Medulla oblongata (tissue), 1 donor: ENCODE measurements around the gene PTPRC.

Experiments
- DNase-seq: peaks from one replicate; pipeline ENCODE4 v3.0.0-alpha.2; 2015; ENCODE audit errors: extremely low spot score

The PTPRC gene

GRCh38 chr1:198761859-198762616 lies 123.2 kb downstream of the PTPRC start:
- DNase-seq: no peak

DNA sequence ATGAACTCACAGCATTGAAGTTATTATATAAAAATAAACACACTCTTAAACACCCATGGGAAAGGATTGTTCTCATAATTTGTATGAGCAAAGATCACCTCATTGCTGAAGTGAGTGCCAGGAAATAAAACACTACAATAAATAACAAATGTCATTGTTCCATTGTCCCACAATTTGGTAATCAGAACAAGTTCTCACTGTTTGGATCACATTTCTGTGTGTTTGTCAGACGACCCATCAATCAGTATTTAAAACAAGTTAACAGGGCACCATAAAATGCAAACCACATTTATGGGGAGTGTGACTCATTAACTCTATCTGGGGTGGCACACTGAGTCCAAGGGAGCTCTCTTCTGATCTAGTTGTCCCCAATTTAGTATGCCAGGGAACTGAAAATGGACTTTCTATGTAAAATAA lies 124.5 kb downstream of the PTPRC start:
- peak; percentile 21 for DNase-seq

DNA sequence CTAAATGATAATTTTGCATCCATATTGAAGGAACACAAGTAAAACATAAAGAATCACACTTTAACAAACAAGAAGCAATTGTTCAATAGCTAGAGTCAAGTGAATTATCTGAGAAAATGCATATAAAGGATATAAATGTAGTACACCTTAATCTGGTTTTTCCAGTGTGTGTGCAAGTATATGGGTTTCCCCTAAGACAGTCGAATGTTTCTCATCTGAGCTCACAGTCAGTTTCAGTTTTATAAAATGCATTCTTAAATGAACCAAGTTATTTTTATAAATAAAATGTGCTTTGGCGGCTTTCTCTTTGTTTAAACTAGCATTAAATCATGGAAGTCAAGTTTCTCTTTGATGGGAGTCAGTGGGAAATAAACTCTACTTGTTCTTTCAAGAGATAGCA lies 125.9 kb downstream of the PTPRC start:
- no peak for DNase-seq

- no peak for DNase-seq
Measured at GRCh38 chr1:198765416-198765815, 126.6 kb downstream of the PTPRC start.

DNA sequence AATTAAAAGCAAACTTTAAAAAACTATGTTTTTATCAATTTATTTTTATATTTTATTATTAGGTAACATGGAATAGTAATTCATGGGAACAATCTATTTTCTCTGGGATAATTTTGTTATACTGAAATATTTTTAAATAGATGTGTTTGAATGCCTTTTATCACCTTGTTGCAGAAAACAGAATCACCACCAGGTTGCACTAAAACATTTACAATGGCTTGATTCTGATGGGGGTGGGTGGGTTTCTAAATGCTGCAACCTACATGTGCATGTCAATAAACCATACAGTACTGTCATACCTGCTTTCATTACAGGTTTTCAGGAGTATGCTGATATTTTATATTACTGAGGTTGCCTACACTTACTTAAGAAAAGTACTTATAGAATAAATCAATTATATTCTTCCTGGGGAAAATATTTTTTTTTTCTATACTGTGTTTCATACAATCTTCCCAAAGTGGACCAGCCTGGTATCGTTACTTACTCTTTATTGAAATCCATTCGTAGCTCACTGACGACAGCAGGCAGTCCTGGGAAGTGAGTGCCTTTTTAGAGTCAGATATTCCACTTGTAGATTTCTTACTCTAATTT lies 132.8 kb downstream of the PTPRC start:
- DNase-seq: peak; percentile 67

- DNase-seq: no peak
Measured at GRCh38 chr1:198772626-198773025, 133.8 kb downstream of the PTPRC start.

DNA sequence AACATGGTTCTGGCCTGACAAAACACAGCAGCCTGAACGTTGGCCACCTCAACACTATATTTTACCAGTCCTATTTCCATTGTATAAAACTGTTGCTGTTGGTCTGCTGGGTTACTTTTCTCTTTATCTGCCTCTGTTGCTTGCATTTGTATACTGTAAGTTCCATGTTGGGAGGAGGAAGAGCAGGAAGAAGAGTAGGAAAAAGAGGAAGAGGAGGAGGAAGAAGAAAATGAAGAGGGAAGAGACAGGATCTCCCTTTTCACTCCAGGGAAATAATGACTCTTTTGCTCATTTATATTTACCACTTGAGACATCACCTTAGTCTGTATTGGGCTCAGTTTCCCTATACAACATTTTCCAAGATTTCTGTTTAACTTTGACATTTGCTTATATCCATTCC lies 134.2 kb downstream of the PTPRC start:
- DNase-seq: no peak

DNA sequence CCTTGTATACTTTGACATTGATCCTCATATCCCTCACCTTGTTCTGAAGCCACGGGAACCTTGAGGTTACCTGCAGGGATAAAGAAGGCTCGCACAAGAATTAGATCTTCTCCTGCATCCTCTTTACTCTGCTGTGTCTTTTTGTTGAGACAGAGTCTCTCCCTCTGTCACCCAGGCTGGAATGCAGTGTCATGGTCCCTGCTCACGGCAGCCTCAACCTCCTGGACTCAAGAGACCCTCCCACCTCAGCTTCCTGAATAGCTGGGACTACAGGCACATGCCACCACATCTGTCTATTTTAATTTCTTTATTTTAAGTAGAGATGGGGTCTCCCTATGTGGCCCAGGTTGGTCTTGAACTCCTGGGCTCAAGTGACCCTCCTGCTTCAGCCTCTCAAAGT lies 134.7 kb downstream of the PTPRC start:
- DNase-seq: no peak

GRCh38 chr1:198774421-198774820 lies 135.6 kb downstream of the PTPRC start:
- no peak for DNase-seq

GRCh38 chr1:198775606-198776005 lies 136.8 kb downstream of the PTPRC start:
- no peak for DNase-seq

DNA sequence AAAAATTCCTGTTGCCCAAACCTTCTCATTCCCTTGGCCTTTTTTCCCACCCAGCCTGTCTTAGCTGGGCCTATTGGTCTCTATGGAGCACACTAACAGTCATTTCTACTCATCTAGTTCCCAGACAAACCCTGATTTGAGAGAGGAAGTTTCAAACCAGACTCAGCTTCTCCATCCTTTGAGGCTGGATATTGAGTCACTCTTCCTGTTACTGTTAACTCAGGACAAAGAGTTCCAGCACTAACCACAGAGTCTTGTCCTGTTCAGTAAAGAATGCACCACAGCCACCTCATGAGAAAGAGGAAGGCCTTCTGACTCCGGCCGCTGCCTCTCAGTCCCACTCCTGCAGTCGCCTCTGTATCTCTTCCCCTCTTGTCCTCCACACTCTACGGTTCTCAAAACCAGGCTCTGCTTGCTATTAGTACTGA lies 137.8 kb downstream of the PTPRC start:
- DNase-seq: peak; percentile 86

DNA sequence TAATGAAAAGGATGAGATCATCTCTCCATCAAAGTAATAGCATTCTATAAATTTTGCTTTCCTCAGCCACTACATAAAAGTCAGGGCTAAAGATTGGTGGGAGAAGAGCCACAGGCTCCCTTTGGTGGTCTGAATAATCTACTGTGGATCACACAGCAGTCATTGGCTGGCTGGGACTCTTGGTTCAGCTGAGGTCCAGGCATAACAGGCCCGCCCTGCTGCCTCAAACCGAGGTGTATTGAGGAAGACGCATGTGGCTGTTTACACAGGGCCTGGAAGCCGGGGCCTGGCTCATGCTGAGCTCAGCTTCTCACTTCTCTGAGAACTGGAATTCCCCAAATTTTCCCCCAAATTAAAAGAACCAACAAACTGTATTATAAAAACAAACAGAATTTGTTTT lies 139.2 kb downstream of the PTPRC start:
- DNase-seq: no peak

GRCh38 chr1:198780376-198780775 lies 141.5 kb downstream of the PTPRC start:
- no peak for DNase-seq

- DNase-seq: peak; percentile 35
Measured at GRCh38 chr1:198788561-198789064, 149.8 kb downstream of the PTPRC start.

DNA sequence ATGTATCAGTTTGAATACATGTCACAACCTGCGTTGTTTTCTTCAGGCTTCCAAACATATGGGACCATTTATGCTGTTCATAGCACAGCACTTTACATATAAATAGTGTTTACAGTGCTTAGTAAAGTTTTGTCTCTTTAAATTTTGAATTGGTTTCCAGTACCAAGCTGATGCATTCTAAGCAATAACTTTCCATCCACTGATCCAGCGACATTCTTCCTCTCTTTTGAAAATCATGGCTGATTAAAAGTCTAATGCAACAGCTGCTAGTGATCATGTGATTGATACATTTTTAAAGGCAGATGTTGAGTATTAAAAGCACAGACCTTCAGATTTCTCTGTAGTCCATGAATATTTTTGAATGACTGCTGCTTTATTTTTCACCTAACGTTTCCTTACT lies 154.9 kb downstream of the PTPRC start:
- DNase-seq: no peak

DNA sequence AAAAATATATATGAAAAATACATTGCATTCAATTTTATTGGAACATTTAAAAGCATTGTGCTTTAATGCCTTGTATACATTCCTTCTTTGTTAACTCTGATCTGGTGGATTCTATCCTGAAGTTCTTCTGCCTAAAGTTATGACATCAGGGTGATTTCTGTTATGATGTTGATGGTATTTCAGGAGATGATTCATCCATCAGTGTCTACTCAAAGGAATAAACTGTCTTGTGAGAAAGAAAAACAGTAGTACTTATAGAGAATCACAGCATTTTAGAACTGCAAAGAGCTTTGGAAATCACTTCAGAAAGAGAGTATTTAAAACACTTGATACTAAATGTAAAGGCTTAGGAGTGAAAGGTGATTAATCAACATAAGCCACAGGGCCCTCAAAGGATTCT lies 155.7 kb downstream of the PTPRC start:
- no peak for DNase-seq

DNA sequence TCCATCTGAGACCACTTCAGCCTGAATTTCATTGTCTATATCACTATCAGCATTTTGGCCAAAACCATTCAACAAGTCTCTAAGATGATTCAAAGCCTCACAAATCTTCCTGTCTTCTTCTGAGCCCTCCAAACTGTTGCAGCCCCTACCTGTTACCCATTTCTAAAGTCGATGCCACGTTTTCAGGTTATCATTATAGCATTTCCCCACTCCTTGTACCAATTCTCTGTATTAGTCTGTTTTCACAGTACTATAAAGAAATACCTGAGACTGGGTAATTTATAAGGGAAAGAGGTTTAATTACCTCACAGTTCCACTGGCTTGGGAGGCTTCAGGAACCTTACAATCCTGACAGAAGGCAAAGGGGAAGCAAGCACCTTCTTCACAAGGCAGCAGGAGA lies 158.8 kb downstream of the PTPRC start:
- no peak for DNase-seq

- DNase-seq: no peak
Measured at GRCh38 chr1:198798923-198799386, 160.1 kb downstream of the PTPRC start.

- DNase-seq: no peak
Measured at GRCh38 chr1:198805498-198806151, 166.8 kb downstream of the PTPRC start.

GRCh38 chr1:198806861-198807260 lies 168.0 kb downstream of the PTPRC start:
- no peak for DNase-seq
